ENCODE results near the gene HNRNPUL2. TPM values are rescaled to one million over a fixed set of nuclear protein-coding genes. Genes with fewer than 3 reads are reported as not detected.

Gene HNRNPUL2
- total and polyA plus RNA-seq, 9 of the 15 experiments (the other 6 are each of a cell fraction or from before 2014, with no cell fraction given), result 0.89 to 44.3 (median 15.2) TPM

- TF ChIP-seq MGA (IDR thresholded peaks at IDR 0.05) (peak; percentile 53), RCOR1 (IDR thresholded peaks at IDR 0.05; ENCODE audit: borderline replicate concordance in 1 of 2, low read depth in 2 of 2, low read length in 2 of 2) (no peak), MLLT1 (IDR thresholded peaks at IDR 0.05) (peak in 1 of 2 experiments; percentile 51; a peak in 1 of 4 replicates), DIDO1 (tag; IDR thresholded peaks at IDR 0.05; ENCODE audit: low read depth) (no peak), CEBPB (tag; IDR thresholded peaks at IDR 0.05) (no peak), RBFOX2 (IDR thresholded peaks at IDR 0.05; ENCODE audit: low read depth, low read length) (peak; percentile 84; the same call in 1 of the 2 replicates), RAD21 (CRISPR knock-in tag; conservative IDR thresholded peaks at IDR 0.05 in 1 of 2, IDR thresholded peaks at IDR 0.05 in 1 of 2) (0 out of 4 replicates have a peak, but pooled peaks of 1 of the 2 experiments have one; percentile 2), MEF2D (tag; conservative IDR thresholded peaks at IDR 0.05; ENCODE audit: low read depth) (0 out of 2 replicates have a peak, but pooled peaks have one; percentile 19), PHF20 (IDR thresholded peaks at IDR 0.05; ENCODE audit: partially characterized antibody) (no peak), SFPQ (IDR thresholded peaks at IDR 0.05; ENCODE audit: low read depth, low read length) (no peak), MCM5 (IDR thresholded peaks at IDR 0.05; ENCODE audit: low read depth) (no peak), ZNF507 (tag; conservative IDR thresholded peaks at IDR 0.05) (no peak)
These were observed 61.5 kb downstream of the HNRNPUL2 start (continued) for GRCh38 chr11:62665599-62666258.
